GF-D8 (cell line): ENCODE measurements around the gene EP400.
A peak's percentile ranks its signal among the peaks of the same experiment; 100 is the strongest.

Experiments used
- DNase-seq: peaks from one replicate; lab custom pipeline; 2025; lab: John Stamatoyannopoulos, UW

Gene EP400

DNA sequence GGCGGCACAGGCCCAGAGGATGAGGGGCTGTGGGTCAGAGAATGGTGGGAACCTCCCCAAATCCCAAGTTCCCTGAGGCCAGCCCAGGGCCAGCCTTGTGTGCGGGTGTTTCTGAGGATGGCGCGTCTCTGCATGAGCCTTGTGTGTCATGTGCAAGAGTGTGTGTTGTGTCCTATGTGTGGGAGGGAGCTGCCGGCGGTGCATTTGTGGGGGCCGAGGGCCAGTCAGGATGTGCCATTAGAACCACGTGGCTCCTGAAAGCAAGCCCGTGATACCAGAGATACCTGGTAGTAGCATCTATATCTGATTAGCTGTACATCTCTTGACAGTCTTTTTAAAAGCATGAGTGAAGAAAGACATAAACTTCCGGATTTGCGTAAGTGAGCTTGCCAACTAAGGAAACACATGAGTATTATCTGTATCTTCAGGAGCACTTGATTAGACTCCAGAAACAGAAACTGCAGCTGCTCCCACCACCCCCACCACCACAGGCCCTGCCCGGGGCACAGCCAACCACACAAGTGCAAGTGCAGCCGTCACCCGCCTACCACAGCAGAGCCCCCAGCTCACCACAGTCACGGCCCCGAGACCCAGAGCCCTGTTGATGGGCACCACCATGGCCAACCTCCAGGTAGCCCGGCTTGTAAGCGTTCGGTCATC, 175.2 kb downstream of the EP400 start:
- DNase-seq, result peak; percentile 98

GRCh38 chr12:132125736-132126135, 176.0 kb downstream of the EP400 start:
- DNase-seq, result no peak

DNA sequence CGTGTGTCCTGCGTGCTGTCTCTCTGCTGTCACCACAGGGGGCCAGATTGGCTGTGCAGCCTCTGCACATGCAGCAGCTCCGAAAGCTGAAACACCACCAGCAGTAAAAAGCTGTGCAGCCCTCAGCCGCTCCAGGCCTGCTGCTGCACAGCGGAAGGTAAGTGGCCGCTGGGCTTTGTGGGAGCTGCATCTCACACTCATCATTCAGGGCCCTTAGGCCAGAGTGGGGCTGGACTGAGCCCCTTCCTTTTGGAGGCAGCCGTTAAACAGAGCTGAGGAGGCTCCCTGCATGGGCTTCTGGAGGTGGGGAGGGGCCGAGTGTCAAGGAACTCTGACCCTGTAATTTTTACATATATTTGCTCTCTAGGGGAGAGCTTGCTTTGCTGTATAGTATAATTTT, 177.3 kb downstream of the EP400 start:
- no peak for DNase-seq

DNA sequence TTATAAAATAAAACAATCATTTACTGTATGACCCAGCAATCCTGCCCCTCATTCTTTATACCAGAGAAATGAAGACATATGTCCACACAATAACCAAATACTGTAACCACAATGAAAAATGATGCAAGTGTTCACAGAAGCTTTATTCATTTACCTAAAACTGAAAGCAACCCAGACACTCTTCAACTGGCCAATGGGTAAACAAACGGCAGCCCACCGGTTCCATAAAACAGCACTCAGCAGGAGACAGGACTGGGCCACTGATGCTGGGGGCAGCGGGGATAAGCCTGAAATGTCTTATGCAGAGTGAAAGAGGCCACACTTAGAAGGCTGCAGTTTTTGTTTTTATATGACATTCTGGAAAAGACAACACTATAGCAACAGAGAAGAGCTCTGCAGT, 179.3 kb downstream of the EP400 start:
- DNase-seq, result no peak

- no peak for DNase-seq
These were observed 180.9 kb downstream of the EP400 start for GRCh38 chr12:132130690-132131089.
